HepG2 (cell line): ENCODE measurements around the gene PJA2. TPM values are rescaled to one million over a fixed set of nuclear protein-coding genes. Genes with fewer than 3 reads are reported as not detected.

Experiments used
- ATAC-seq: fragments of 200-7000 bp; cut with Tn5 transposase; 3 replicates; pipeline ENCODE4 v1.9.1; 2020; ENCODE audit warnings: mild to moderate bottlenecking, moderate library complexity
- BruUV-seq: library from RNA; stranded (reverse); fragments of 400-500 nt; replicated peaks from 2 replicates; lab custom pipeline; 2021; lab: Mats Ljungman, UMichigan
- CTCF ChIA-PET: fragments of 300-600 bp; formaldehyde crosslinking; extraction: SDS; loops from one replicate; lab custom pipeline; 2021; ENCODE audit warnings: low total read pairs, inconsistent platforms, low intra/inter-chr PET ratio; lab: Yijun Ruan, JAX
- POLR2A ChIA-PET: fragments of 350-600 bp; sonication (Branson Sonifier 250); formaldehyde crosslinking; loops from one replicate; lab custom pipeline; 2020; ENCODE audit warnings: antibody characterized with exemption, inconsistent platforms; lab: Yijun Ruan, JAX
- DNase-seq: peaks from one replicate; pipeline ENCODE4 v3.0.0-alpha.2; 2015; ENCODE audit warnings: low spot score
- FAIRE-seq: peaks from 3 replicates; lab custom pipeline; 2011; peaks lifted over from hg19 to GRCh38; lab: Jason Lieb, UNC
- H2AFZ ChIP-seq: one replicate; pipeline ENCODE4 v1.6.1; 2011; ENCODE audit warnings: low read length, inconsistent platforms
- H3K27ac ChIP-seq: fragments of 300-600 bp; 3 replicates; pipeline ENCODE4 v1.8.0; 2011; ENCODE audit warnings: mixed run types, mild to moderate bottlenecking, mixed read lengths, low read length, inconsistent platforms; ENCODE audit not compliant: insufficient read depth; ENCODE audit errors: extremely low read length
- H3K27me3 ChIP-seq, 2 experiments: fragments of 200-600 bp in 1 of 2; 2 replicates in 1 of 2; 3 replicates in 1 of 2; pipeline versions ENCODE4 v1.6.0 to v1.8.0; 2011; ENCODE audit warnings: low read length in 2 of 2, mild to moderate bottlenecking in 2 of 2, moderate library complexity in 2 of 2, inconsistent platforms in 1 of 2; ENCODE audit not compliant: insufficient read depth in 2 of 2, control insufficient read depth in 1 of 2
- H3K36me3 ChIP-seq, 2 experiments: fragments of 200-600 bp in 1 of 2; replicated peaks in 1 of 2; 2 replicates in 1 of 2; 3 replicates in 1 of 2; pipeline versions ENCODE4 v1.5.1 to v1.8.0; 2011; ENCODE audit warnings: low read length in 2 of 2, inconsistent platforms in 1 of 2; ENCODE audit not compliant: insufficient read depth in 2 of 2, control insufficient read depth in 1 of 2
- H3K4me1 ChIP-seq: 2 replicates; pipeline ENCODE4 v1.5.1; 2012; ENCODE audit warnings: low read length, inconsistent platforms; ENCODE audit not compliant: insufficient read depth
- H3K4me2 ChIP-seq: 2 replicates; pipeline ENCODE4 v1.6.0; 2011; ENCODE audit warnings: low read depth, low read length, inconsistent platforms
- H3K4me3 ChIP-seq, 3 experiments: fragments of 200-600 bp in 1 of 3; sonication (generic), shearing (Covaris generic) in 1 of 3; replicated peaks in 1 of 3; 2 replicates each; pipeline ENCODE4 v1.5.1; 2011 to 2016; ENCODE audit warnings: low read length in 3 of 3, inconsistent platforms in 2 of 3, low read depth in 2 of 3, mild to moderate bottlenecking in 2 of 3, control low read depth in 1 of 3, mixed read lengths in 1 of 3; ENCODE audit not compliant: insufficient read depth in 1 of 3
- H3K79me2 ChIP-seq: one replicate; pipeline ENCODE4 v1.6.1; 2011; ENCODE audit warnings: low read length, inconsistent platforms; ENCODE audit not compliant: insufficient read depth
- H3K9ac ChIP-seq: 2 replicates; pipeline ENCODE4 v1.6.0; 2011; ENCODE audit warnings: mild to moderate bottlenecking, low read depth, low read length, inconsistent platforms; ENCODE audit not compliant: insufficient read depth
- H3K9me3 ChIP-seq: 2 replicates; pipeline ENCODE4 v1.5.1; 2012; ENCODE audit warnings: mild to moderate bottlenecking, low read length
- H4K20me1 ChIP-seq: 2 replicates; pipeline ENCODE4 v1.6.0; 2011; ENCODE audit warnings: inconsistent platforms, mild to moderate bottlenecking, low read length, moderate library complexity; ENCODE audit not compliant: insufficient read depth
- CBFB ChIP-seq: sonication (generic); formaldehyde crosslinking; IDR thresholded peaks from 2 replicates; pipeline ENCODE4 v1.4.0; 2020; ENCODE audit warnings: missing genetic modification reagents
- KLF9 ChIP-seq: IDR thresholded peaks from 2 replicates; pipeline ENCODE4 v1.6.1; 2016; ENCODE audit warnings: low read depth
- MEIS2 ChIP-seq: sonication (generic); formaldehyde crosslinking; IDR thresholded peaks from 2 replicates; pipeline ENCODE4 v1.9.0; 2021; ENCODE audit warnings: mild to moderate bottlenecking, missing genetic modification reagents
- RFX3 ChIP-seq: IDR thresholded peaks from 2 replicates; pipeline ENCODE4 v1.6.1; 2016; ENCODE audit warnings: missing biosample characterization, missing genetic modification reagents
- SP1 ChIP-seq, 2 experiments: fragments of 450-650 bp in 1 of 2; sonication (generic) in 1 of 2; formaldehyde crosslinking in 1 of 2; IDR thresholded peaks; 2 replicates each; pipeline versions ENCODE4 v1.4.0 to v1.6.1; 2016 to 2020; ENCODE audit warnings: missing genetic modification reagents in 1 of 2
- ZIK1 ChIP-seq: sonication (generic); formaldehyde crosslinking; IDR thresholded peaks from 2 replicates; pipeline ENCODE4 v1.5.0; 2020; ENCODE audit warnings: mild to moderate bottlenecking, low read depth, missing genetic modification reagents, borderline replicate concordance
- ZNF773 ChIP-seq: sonication (generic); formaldehyde crosslinking; IDR thresholded peaks from 2 replicates; pipeline ENCODE4 v1.4.0; 2020; ENCODE audit warnings: missing genetic modification reagents, borderline replicate concordance
- in situ Hi-C: cut with HindIII; loops from 2 replicates; pipeline ENCODE4 v1.10.0; 2017; ENCODE audit warnings: low pct_unique_long_range_greater_than_20kb; ENCODE audit not compliant: extremely low pct_ligation_motif_present
- intact Hi-C: fragments of 100-400 bp; cut with micrococcal nuclease; formaldehyde crosslinking; loops from one replicate; pipeline ENCODE4 v1.10.0; 2022; ENCODE audit not compliant: unreplicated experiment
- polyA plus RNA-seq, 8 experiments: library from polyadenylated mRNA; depleted of rRNA in 3 of 8; stranded (reverse) in 7 of 8; unstranded in 1 of 8; fragments of >200 nt; fragmentation: Illumina TruSeq in 4 of 8; extraction: Trizol in 4 of 8; gene quantifications; 2 replicates each; pipeline versions ENCODE4 v1.2.1 to v1.2.3, GENCODE V29; 2011 to 2016; ENCODE audit warnings: low read depth in 4 of 8, missing spikeins in 1 of 8, mixed read lengths in 1 of 8; ENCODE audit not compliant: insufficient read depth in 1 of 8
- total RNA-seq, 5 experiments: library from RNA; depleted of rRNA; stranded (reverse); fragments of >200 nt; fragmentation: Illumina TruSeq; extraction: Trizol; gene quantifications; 2 replicates each; pipeline ENCODE4 v1.2.3, GENCODE V29; 2016; ENCODE audit warnings: low read depth in 1 of 5
- TF ChIP-seq, protein P1 (sequence below): sonication (generic); formaldehyde crosslinking; IDR thresholded peaks from 2 replicates; pipeline ENCODE4 v1.5.1; 2020; ENCODE audit warnings: missing genetic modification reagents, mild to moderate bottlenecking, borderline replicate concordance

PJA2 gene
- total and polyA plus RNA-seq, 2 of the 13 experiments (the other 11 are each of a cell fraction or from before 2014, with no cell fraction given): 39.4 to 41.4 TPM

DNA sequence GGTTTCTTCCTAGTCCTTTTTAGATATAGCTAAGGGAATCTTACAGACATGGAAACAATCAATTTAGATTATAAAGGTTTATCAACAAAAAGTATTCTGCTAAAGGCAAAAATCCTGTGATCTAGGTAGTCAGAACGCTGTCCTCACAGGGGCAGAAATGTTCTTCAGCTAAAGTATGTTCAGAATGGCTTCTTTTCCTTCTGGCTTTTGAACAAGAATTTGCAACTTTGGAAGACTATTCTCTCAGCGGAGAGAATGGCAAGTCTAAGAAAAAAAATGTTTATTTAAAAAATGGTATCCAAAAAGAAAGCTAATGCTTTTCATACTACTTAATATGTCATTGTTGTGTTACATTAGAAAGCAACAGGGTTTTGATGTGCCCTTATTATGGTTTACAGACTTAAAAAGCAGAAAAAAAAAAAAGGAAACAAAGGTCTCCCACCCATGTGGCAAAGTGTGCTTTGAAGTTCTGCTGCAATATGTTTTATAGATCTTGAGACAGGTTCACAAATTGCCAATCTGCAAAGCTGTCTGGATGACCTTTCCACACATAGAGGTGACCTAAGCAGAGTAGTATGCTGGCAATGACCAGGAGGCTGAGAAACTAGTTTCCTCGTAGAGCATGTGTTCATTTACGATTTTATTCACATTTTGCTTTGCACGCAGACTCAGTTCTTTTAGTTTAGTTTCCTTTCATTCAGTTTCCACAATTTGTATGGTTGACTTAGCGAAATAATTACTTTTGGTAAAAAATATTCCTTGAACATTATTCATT is 45.1 kb upstream of the PJA2 start (continued):
- TF ChIP-seq, protein P1, sequence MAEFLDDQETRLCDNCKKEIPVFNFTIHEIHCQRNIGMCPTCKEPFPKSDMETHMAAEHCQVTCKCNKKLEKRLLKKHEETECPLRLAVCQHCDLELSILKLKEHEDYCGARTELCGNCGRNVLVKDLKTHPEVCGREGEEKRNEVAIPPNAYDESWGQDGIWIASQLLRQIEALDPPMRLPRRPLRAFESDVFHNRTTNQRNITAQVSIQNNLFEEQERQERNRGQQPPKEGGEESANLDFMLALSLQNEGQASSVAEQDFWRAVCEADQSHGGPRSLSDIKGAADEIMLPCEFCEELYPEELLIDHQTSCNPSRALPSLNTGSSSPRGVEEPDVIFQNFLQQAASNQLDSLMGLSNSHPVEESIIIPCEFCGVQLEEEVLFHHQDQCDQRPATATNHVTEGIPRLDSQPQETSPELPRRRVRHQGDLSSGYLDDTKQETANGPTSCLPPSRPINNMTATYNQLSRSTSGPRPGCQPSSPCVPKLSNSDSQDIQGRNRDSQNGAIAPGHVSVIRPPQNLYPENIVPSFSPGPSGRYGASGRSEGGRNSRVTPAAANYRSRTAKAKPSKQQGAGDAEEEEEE: no peak
- TF ChIP-seq SP1 (IDR thresholded peaks at IDR 0.05) (no peak), SP1 (CRISPR knock-in tag; IDR thresholded peaks at IDR 0.05) (no peak), CBFB (no peak), ZIK1 (CRISPR knock-in tag) (no peak), KLF9 (CRISPR knock-in tag) (no peak), MEIS2 (CRISPR knock-in tag) (no peak), RFX3 (CRISPR knock-in tag) (no peak)

DNA sequence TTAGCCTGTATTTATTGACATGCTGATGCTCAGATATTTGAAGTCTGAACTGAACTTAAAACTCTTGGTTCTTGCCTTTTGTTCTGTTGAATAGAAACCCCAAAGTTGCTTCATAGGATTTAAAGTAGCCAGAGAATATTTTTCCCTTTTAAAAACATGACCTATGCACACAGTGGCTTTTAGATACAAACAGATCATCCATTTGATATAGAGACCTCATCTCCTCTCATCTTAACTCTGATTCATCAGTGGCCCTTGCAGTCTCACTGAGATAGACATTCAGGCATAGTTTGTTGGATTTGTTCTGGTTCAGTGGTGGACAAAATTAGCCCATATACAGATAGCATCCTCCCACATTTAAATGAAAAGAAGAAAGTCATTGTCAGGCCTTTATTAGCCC is 43.5 kb upstream of the PJA2 start:
- ChIA-PET CTCF (no interaction called here), POLR2A (no interaction called here)
- no peaks in the 10 kb centered on the region for H3K4me1 ChIP-seq
- H3K27me3 ChIP-seq: peaks cover 0 to 5% of the 10 kb centered on the region in 2 experiments; a peak in 2 of 5 replicates
- DNase-seq: no peak
- no peak for FAIRE-seq
- BruUV-seq: no TSS peak
- no peaks in the 10 kb centered on the region for H3K79me2 ChIP-seq
- intact Hi-C loops: no loop called here
- ATAC-seq: no peak
- H3K4me2 ChIP-seq: no peak overlapping the region
- no peaks in the 10 kb centered on the region for H4K20me1 ChIP-seq
- in situ Hi-C loops: no loop called here
- H3K9me3 ChIP-seq: no peaks in the 10 kb centered on the region
- H3K9ac ChIP-seq: no peak overlapping the region
- H3K4me3 ChIP-seq: no peak overlapping the region
- no peaks in the 10 kb centered on the region for H3K36me3 ChIP-seq
- no peak for TF ChIP-seq ZNF773
- H3K27ac ChIP-seq: no peak overlapping the region
- no peak overlapping the region for H2AFZ ChIP-seq
